ENCODE data around the gene DDTL.

Gene DDTL

DNA sequence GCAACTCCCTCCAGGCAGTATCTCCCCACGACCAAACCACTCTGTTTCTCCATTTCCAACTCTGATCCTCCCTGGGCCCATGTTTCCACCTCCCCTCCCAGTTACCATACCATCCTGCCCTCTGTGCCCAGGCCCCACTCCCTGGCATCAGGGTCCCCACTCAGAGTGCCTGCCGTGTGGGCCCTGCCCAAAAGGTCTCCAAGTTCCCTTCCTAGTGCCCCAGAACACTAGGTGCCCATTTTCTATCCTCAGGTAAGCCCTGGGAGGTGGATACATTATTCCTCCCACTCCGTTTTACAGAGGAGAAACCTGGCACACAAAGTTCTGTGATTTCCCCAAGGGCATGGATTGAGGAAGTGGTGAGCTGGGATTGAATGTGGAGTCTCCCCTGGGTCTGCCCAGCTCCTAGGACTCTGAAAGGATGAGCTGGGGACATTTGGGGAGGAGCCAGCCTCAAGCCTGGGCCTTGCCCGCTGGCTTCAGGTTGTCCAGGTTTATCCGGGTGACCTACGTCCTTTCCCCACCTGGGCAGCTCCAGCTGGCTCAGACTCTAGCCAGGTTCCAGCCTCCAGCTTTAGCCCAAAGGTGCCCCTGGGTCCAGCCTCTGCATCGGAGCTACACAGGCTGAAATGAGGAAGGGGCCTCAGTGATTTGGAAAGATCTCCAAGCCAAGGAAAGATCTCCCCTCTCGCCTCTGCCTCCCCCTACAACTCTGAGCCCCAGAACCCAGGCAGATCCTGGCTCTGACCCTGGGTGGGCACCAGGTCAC, 40.7 kb downstream of the DDTL start:
- no peak for DNase-seq

GRCh38 chr22:24008022-24008283, 41.3 kb downstream of the DDTL start:
- no peak for DNase-seq

GRCh38 chr22:24008381-24009226, 41.9 kb downstream of the DDTL start:
- no peak for DNase-seq

DNA sequence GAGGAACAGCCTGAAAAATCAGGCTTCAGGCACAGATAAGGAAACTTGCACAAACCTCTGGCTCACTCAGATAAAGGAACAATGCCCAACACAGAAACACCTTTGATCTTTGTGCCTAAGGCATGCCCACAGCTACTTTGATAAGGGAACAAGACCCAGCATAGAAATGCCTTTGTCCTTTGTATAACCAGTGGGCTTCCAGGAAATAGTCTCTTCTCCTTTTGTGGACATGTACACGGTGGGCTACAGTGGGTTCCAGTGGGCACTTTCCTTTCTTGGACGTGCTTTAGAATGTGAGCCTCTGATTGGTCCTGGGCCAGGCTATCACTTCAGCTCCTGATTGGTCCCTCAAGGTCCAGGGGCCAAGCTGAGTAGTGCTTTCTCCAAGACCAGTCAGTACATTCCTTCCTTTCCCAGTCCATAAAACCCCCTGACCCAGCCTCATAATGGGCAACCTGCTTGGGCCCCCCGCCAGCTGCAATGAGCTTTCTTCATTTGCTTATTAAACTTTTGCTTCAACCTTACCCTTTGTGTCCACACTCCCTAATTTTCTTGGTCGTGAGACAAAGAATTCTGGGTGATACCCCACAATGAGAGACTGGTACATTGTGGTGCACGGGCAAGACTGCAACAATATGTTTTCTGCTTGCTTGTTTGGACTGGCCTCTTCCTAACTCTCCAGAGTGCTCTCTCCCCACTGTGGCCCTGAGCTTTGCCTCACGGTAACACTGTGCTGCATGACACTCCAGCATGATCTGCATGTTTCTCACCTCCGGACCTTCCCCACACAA, 42.7 kb downstream of the DDTL start:
- no peak for DNase-seq

- no peak for DNase-seq
These were observed 43.3 kb downstream of the DDTL start for GRCh38 chr22:24010018-24010391.

- DNase-seq = no peak
These were observed 45.0 kb downstream of the DDTL start for GRCh38 chr22:24011735-24012068.

DNA sequence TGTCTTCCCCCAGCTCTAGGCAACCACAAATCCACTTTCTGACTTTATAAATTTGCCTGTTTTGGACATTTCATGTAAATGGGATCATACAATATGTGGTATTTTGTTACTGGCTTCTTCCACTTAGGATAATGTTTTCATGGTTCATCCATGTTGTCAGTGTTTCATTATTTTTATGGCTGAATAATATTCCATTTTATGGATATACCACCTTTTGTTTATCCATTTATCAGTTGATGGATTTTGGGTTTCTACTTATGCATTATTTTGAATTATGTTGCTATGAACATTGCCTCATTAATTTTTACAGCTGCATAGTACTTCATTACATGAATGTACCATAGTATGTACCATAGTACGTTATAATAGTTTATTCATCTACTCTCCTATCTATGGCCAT, 49.5 kb downstream of the DDTL start:
- DNase-seq = no peak

GRCh38 chr22:24021304-24021703, 54.6 kb downstream of the DDTL start:
- DNase-seq = no peak

Measured in NCI-H187 treated with DMSO at 0.1 percent for 48 hours (cell line).